GM19035 (cell line): Measurements from ENCODE around the gene TMEM128.
"Not testable (repeated sequence)": the region's sequence is repeated elsewhere in the genome, so short reads cannot be mapped to it uniquely, and the experiment has no call there.

Experiments
- ATAC-seq: cut with Tn5 transposase; IDR thresholded peaks from one replicate; pipeline ENCODE4 v1.9.1; 2021; ENCODE audit not compliant: unreplicated experiment

TMEM128 gene

GRCh38 chr4:4200624-4201023 is 47.4 kb downstream of the TMEM128 start:
- ATAC-seq, result no peak

- no peak for ATAC-seq
These were observed 52.7 kb downstream of the TMEM128 start for GRCh38 chr4:4195354-4195753.

GRCh38 chr4:4188557-4188956 is 59.5 kb downstream of the TMEM128 start:
- ATAC-seq, result not testable (repeated sequence)
